Measurements from ENCODE around the gene ARMC3.
"Not testable (repeated sequence)": the region's sequence is repeated elsewhere in the genome, so short reads cannot be mapped to it uniquely, and the experiment has no call there.

The ARMC3 gene, protein sequence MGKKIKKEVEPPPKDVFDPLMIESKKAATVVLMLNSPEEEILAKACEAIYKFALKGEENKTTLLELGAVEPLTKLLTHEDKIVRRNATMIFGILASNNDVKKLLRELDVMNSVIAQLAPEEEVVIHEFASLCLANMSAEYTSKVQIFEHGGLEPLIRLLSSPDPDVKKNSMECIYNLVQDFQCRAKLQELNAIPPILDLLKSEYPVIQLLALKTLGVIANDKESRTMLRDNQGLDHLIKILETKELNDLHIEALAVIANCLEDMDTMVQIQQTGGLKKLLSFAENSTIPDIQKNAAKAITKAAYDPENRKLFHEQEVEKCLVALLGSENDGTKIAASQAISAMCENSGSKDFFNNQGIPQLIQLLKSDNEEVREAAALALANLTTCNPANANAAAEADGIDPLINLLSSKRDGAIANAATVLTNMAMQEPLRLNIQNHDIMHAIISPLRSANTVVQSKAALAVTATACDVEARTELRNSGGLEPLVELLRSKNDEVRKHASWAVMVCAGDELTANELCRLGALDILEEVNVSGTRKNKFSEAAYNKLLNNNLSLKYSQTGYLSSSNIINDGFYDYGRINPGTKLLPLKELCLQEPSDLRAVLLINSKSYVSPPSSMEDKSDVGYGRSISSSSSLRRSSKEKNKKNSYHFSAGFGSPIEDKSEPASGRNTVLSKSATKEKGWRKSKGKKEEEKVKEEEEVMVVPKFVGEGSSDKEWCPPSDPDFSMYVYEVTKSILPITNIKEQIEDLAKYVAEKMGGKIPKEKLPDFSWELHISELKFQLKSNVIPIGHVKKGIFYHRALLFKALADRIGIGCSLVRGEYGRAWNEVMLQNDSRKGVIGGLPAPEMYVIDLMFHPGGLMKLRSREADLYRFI

DNA sequence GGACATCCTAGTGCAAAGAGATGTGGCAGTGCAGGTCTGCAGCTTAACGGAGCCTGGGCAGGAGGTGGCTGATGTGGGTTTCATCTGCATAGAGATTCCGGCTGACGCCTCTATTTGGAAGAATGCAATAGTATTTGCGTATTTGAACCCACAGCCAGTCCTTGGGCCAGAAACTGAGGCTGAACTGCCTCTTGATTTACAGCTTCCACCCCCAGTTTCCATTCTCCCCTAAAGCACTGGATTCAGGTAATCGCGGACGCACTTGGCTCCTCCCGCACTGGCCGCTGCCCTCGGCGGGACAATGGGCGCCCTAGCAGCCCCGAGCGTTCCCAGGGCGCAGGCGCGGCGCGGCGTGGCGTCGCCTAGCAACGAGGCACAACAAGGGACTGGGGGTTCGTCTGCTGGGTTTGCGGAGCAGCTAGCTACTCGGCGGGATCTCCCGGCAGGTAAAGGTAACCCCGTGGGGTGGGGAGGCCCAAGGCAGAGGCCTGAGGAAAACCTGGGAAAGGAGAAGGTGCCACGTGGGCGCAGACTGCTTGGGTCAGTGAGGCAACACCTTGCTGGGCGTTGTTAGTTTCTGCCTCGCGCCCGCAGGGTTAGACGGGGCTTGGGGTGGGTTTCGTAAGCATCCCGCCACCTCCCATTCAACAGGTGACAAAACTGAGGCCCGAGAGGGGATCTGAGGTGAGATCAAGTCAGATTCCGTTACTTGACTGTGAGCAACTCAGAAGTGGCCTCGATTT, at the start of gene ARMC3:
TSS of gene ARMC3 (plus strand) at position 393 of the 743 bp plus-strand sequence. CDS start 3,944 bp downstream, outside the sequence.
- peak; percentile 10 for DNase-seq

DNA sequence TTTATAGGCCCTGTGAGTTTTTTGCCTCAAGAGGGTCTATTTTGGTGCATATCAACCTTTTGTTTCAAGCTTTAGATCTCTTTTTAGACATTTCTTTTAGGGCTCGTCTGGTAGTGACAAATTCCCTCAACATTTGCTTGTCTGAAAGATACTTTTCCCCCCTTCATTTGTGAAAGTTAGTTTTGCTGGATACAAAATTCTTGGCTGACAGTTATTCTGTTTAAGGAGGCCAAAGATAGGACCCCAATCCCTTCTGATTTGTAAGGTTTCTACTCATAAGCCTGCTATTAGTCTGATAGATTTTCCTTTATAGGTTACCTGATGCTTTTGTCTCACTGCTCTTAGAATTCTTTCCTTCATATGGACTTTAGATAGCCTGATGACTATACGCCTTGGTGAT, 36.1 kb upstream of the ARMC3 start:
- no peak for DNase-seq

- no peak for DNase-seq
Measured at GRCh38 chr10:22893781-22894180, 34.1 kb upstream of the ARMC3 start.

GRCh38 chr10:22894714-22895113, 33.1 kb upstream of the ARMC3 start:
- no peak for DNase-seq

DNA sequence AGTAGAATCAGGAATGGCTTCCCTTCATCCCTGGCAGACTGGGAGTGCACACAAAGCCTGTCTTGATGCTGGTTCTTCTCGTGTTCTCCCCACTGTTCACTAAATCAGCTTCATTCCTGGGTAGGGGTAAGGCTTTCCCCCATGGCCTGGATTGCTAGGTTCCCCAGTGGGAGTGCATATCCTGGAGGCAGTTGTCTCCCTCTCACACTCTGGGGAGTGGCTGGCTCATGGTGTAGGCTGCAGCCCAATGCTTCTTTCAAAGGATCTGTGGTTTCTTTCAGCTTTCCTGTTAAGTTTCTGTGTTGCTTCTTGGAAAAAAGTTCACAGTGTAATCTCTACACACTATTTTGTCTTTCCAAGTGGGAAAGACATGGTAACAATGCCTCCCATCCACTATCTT, 32.6 kb upstream of the ARMC3 start:
- DNase-seq, result no peak

GRCh38 chr10:22897371-22897770, 30.5 kb upstream of the ARMC3 start:
- no peak for DNase-seq

DNA sequence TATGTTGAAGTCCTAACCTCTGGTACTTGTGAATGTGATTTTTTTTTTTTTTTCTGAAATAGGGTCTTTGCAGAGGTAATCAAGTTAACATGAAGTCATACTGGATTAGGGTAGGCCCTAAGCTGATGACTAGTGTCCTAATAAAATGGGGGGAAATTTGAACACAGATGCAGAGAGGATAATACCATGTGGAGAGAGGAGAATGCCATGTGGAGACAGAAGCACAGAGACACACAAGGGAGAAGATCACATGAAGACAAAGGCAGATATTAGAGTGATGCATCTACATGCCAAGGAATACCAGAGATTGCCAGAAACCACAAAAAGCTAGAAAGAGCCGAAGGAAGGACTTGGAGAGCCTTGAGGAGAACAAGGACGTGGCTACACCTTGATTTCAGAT, 28.5 kb upstream of the ARMC3 start:
- no peak for DNase-seq

DNA sequence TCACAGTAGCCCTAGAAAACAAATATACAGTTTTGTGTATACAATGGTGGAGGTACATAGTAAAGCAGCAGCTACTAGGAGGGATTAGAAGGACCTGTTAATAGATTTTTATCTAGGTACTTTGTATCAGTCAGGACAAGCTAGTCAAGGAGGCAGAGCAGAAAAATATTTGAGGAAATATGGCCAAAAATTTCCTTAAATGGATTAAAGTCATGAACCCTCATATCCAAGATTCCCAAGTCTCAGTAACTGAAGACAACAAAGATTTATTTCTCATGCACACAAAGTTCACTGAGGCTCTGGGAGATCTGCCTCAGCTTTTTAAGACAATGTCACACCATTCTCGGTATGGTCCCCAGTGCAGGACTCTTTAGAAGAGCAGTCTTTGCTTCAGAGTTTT, 28.1 kb upstream of the ARMC3 start:
- no peak for DNase-seq

DNA sequence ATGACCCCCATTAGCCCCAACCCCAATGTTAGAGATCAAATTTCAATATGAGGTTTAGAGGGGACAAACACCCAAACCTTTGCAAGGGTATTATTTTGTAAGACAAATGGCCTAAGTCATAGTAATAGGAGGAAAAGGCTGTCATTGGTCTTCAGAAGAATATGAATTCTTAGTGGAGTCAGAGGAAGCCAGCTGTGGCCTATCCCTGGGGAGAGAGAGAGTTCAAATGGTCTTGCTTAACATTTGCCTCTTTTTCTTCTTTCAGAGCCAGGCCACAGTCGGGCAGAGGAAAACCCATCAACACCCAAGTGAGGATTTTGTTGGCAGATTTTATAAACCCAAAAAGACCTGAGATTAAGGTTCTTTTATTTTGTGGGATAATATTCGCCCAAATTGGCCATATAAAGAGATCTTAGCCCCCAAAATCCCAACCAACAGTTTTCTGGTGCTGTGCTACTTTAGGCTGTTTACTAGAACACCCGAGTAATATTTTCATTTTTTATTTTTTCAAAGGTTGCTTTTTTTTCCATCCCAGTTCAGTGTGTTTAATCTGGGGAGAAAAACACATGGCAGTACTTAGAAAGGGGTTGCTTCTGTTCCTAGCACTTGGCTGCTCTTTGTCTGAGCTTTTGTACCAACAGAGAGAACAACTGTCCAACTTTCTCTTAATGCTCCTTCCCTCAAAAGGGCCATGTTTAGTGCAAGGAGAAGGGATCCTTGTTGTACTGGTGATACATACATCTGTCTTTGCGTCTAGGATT, 26.8 kb upstream of the ARMC3 start:
- DNase-seq, result no peak

- not testable (repeated sequence) for DNase-seq
Measured at GRCh38 chr10:22902147-22902546, 25.7 kb upstream of the ARMC3 start.

GRCh38 chr10:22903694-22904093, 24.2 kb upstream of the ARMC3 start:
- no peak for DNase-seq

DNA sequence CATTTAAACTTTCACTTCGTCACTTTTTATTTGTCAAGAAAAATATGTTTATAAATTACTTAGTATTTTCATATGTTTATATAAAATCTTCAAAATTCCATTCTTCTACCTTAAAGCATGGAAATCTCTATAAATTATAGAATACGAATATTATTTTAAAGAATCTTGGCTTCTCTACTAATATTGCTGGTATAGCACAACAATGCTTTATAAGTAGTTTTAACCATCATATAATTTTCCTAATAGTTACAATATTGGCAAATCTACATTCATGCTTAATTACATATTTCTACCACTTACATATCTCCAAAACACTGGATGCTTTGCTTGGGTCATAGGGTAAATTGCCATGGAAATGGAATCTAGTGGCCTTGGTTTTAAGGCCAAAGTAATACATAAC, 21.1 kb upstream of the ARMC3 start:
- no peak for DNase-seq

GRCh38 chr10:22908837-22909236, 19.0 kb upstream of the ARMC3 start:
- DNase-seq, result no peak

GRCh38 chr10:22909673-22910072, 18.2 kb upstream of the ARMC3 start:
- DNase-seq, result not testable (repeated sequence)

DNA sequence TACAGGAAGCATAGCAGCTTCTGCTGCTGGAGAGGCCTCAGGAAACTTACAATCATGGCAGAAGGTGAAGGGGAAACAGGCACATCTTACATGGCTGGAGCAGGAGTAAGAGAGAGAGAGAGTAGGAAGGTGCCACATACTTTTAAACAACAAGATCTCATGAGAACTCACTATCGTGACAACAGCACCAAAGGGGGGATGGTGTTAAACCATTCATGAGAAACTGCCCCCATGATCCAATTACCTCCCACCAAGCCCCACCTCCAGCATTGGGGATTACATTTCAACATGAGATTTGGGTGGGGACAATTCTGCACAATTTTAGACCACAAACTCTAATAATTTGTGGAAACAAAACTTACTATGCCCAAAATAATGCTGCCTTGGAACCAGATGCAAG, 16.8 kb upstream of the ARMC3 start:
- no peak for DNase-seq

GRCh38 chr10:22911889-22912762, 15.7 kb upstream of the ARMC3 start:
- peak; percentile 80 for DNase-seq

DNA sequence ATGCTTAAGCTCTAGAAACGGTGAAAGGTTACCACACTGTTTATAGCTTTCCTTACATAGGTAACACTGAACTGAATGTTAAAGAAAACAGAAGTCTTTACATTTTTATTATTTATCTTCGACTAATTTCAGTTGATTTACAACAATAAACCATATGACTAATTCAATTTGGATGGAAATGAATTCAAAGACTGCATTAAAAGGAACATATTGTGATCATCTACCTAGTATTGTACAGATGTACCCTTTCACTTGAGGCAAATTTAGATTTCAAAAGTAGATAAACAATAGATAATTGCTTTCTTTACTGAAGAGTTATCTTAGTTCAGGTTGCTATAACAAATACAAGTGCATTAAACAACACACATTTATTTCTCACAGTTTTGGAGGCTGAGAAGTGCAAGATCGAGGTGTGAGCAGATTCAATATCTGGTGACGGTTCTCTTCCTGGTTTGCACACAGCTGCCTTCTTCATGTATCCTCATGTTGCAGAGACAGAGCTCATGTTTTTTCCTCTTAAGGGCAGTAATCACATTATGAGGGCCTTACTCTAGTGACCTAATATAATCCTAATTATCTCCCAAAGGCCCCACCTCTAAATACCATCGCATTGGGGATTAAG, 15.0 kb upstream of the ARMC3 start:
- DNase-seq, result no peak

DNA sequence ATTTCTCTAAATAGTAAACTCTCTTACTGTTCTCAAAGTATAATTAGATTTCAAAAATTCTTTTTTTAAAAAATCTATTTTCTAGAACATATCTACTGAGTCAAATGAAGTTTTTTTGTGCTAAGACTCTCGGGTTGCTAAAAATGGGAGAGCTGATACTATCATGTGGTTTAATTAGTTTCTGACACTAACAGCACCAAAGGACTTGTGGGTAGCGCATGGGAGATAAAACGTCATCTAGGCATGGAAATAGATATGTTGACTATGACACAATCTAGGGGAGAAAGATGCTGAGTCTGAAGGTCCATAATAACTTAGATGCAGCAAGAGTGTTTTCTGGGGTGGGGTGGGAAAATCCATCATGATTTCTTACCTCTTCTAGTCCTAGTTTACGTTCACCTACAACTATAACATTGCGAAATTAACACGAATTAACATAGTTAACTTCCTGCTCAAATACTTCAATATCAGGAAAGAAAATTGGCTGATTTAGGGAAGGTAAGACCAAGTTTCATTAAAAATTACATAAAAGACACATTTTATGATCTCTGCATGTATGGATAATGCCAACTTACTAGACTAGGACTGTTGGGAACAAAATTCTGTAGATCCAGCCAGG, 14.3 kb upstream of the ARMC3 start:
- DNase-seq, result no peak

DNA sequence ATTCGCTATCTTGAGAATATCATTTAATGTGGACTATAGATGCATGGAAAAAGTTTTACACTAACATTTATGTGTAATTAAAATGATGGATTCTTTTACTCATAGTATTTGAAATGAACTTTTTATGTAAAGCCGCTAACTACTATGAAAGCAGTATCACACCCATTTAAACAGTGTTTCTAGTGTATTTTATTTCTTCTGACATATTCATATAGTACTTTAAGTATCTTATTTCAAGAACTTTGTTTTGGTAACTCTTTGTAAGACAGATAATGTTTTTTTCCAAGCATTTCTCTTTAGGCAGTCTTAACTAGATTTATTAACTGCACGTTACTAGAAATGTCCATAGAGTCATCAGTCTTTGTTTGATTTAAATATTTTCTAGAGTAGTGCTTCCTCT, 12.5 kb upstream of the ARMC3 start:
- DNase-seq, result no peak

DNA sequence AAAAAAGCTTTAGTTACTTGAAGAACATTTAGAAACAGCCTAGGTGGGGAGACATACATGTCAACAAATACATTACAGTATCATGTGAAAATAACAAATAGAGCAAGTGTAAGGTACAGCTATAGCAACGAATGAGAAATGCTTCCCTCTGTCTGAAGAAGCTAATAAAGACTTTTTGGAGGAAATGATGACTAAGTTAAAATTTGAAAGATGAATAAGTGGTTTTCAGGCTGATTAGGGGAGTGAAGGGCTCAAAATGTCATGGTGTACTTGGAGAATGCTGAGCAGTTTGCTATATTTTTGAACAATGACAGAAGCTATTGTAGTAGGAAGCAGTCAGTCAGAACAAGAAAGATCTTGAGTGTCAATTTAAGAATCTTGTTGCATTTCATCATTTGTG, 2.8 kb upstream of the ARMC3 start:
- no peak for DNase-seq

- DNase-seq, result no peak
Measured at GRCh38 chr10:22927166-22927565, 687 bp upstream of the ARMC3 start.
